Lung (tissue), 12 donors: ENCODE results near the gene PEX7. TPM values are rescaled to one million over a fixed set of nuclear protein-coding genes. Genes with fewer than 3 reads are reported as not detected.
A peak's percentile ranks its signal among the peaks of the same experiment; 100 is the strongest.

Source experiments
- ATAC-seq: fragments of 200-7000 bp; cut with Tn5 transposase; one replicate; pipeline ENCODE4 v1.9.1; 2020; ENCODE audit warnings: moderate number of reproducible peaks; ENCODE audit not compliant: insufficient read depth, low FRiP score
- DNase-seq, 3 donors: peaks; one replicate each; pipeline ENCODE4 v3.0.0-alpha.2; 2013 to 2017
- H3K27ac ChIP-seq, 2 donors: one replicate each; pipeline ENCODE4 v1.5.1; 2013; ENCODE audit warnings: mild to moderate bottlenecking in 2 of 2, moderate library complexity in 2 of 2, control low read depth in 1 of 2, inconsistent platforms in 1 of 2, low read depth in 1 of 2, low read length in 1 of 2
- H3K27me3 ChIP-seq, 3 donors: one replicate each; pipeline ENCODE4 v1.5.1; 2013; ENCODE audit warnings: low read length in 2 of 3; ENCODE audit not compliant: control insufficient read depth in 3 of 3, insufficient read depth in 3 of 3
- H3K36me3 ChIP-seq, 4 donors: one replicate each; pipeline ENCODE4 v1.5.1; 2013; ENCODE audit warnings: low read length in 4 of 4, mild to moderate bottlenecking in 1 of 4, moderate library complexity in 1 of 4; ENCODE audit not compliant: control insufficient read depth in 4 of 4, insufficient read depth in 4 of 4
- H3K4me1 ChIP-seq, 5 donors: one replicate each; pipeline ENCODE4 v1.5.1; 2013; ENCODE audit warnings: low read length in 5 of 5, mild to moderate bottlenecking in 2 of 5, moderate library complexity in 1 of 5; ENCODE audit not compliant: control insufficient read depth in 5 of 5, insufficient read depth in 5 of 5
- H3K4me3 ChIP-seq: one replicate; pipeline ENCODE4 v1.5.1; 2013; ENCODE audit warnings: mild to moderate bottlenecking, control low read depth, moderate library complexity
- H3K9ac ChIP-seq, 2 donors: one replicate each; pipeline ENCODE4 v1.5.1; 2013; ENCODE audit warnings: low read length in 2 of 2, control low read depth in 1 of 2; ENCODE audit not compliant: insufficient read depth in 1 of 2
- H3K9me3 ChIP-seq, 4 donors: one replicate each; pipeline ENCODE4 v1.5.1; 2013; ENCODE audit warnings: low read length in 3 of 4, mild to moderate bottlenecking in 1 of 4, moderate library complexity in 1 of 4; ENCODE audit not compliant: control insufficient read depth in 4 of 4, insufficient read depth in 3 of 4
- whole genome bisulfite sequencing, 2 donors: extraction: QIAGEN DNeasy Blood & Tissue Kit; methylation state at CpG; one replicate each; pipeline ENCODE4 v1.1.7; 2013; 5-methylcytosine and 5-hydroxymethylcytosine counted together
- polyA plus RNA-seq, 2 donors: library from polyadenylated mRNA; stranded (reverse); fragments of 200-250 nt; gene quantifications; one replicate each; pipeline ENCODE4 v1.2.1, GENCODE V29; 2013
- total RNA-seq, 2 donors: library from RNA; depleted of rRNA in 1 of 2; stranded (reverse); fragments of >200 nt in 1 of 2; gene quantifications; one replicate each; pipeline ENCODE4 v1.2.1, GENCODE V29; 2014 to 2021
- TF ChIP-seq, protein P1 (sequence below): IDR thresholded peaks from 2 replicates; pipeline ENCODE4 v1.5.1; 2012; ENCODE audit warnings: mild to moderate bottlenecking; ENCODE audit errors: control extremely low read depth, extremely low read depth
- donor health status: control.
- donor health status: control.
- donor health status: Bipolar disorder and iron deficiency.
- donor health status: healthy.
- donor health status: DM: yes; HTN: yes; CAD: no.

Gene PEX7
- total and polyA plus RNA-seq, 4 donors, result 4.8 to 12.5 (median 9.5) TPM

- no peak overlapping the region for H3K4me3 ChIP-seq
- TF ChIP-seq, protein P1, sequence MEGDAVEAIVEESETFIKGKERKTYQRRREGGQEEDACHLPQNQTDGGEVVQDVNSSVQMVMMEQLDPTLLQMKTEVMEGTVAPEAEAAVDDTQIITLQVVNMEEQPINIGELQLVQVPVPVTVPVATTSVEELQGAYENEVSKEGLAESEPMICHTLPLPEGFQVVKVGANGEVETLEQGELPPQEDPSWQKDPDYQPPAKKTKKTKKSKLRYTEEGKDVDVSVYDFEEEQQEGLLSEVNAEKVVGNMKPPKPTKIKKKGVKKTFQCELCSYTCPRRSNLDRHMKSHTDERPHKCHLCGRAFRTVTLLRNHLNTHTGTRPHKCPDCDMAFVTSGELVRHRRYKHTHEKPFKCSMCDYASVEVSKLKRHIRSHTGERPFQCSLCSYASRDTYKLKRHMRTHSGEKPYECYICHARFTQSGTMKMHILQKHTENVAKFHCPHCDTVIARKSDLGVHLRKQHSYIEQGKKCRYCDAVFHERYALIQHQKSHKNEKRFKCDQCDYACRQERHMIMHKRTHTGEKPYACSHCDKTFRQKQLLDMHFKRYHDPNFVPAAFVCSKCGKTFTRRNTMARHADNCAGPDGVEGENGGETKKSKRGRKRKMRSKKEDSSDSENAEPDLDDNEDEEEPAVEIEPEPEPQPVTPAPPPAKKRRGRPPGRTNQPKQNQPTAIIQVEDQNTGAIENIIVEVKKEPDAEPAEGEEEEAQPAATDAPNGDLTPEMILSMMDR, result no peak
- no peak for DNase-seq
- no peak overlapping the region for H3K9ac ChIP-seq
- peaks cover 4 to 10% (median 7%) of the 10 kb centered on the region in 3 donors for H3K27me3 ChIP-seq
- H3K36me3 ChIP-seq, result peaks cover 3 to 8% (median 5%) of the 10 kb centered on the region in 4 donors
- no peak overlapping the region for H3K27ac ChIP-seq
- H3K9me3 ChIP-seq, result peaks cover 0 to 6% (median 0%) of the 10 kb centered on the region in 4 donors
- ATAC-seq, result no peak
- peaks cover 0 to under 1% (median 0%) of the 10 kb centered on the region in 5 donors for H3K4me1 ChIP-seq
- 92 to 98% methylated on average over 1 of the region's 1 CpG for WGBS, 2 donors
These were observed 92.6 kb downstream of the PEX7 start for GRCh38 chr6:136914947-136915346.

DNA sequence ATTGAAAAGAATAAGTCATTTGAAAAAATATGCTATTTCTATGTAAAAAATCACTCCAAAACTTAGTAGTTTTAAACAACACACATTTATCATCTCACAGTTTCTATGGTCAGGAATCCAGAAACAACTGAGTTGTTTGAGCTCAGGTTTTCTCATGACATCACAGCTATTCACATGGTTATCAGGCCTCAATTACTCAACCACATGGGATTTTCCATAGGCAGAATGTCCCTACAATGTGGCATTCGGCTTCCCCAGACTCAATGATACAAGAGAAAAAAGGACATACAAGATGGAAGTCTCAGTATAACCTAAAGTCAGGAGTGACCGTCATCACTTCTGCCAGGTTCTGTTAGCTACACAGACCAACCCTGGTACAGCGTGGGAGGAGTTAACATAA, 96.3 kb downstream of the PEX7 start:
- no peak for ATAC-seq

DNA sequence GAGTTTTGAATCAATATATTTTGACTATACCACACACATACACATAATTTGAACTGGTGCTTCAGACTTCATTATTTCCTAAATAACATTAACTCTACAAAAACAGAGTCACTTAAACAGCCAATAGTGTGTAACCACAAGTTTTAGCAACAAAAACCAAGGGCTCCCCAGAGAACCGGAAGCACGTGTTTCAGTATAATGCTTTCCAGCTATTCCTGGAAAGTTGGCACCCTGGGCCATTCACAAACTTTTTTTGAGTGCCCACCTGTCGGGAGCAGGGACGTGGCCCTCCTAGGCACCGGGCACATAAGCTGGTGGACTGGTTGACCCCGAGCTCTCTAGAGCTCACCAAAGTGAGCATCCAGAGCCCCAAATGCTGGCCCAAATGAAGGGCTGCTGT, 97.8 kb downstream of the PEX7 start:
- Histone ChIP-seq H3K4me3 (no peak overlapping the region), H3K36me3 (peaks cover 0 to 3% (median 1%) of the 10 kb centered on the region in 4 donors), H3K27me3 (peaks cover 4 to 44% (median 23%) of the 10 kb centered on the region in 3 donors), H3K9me3 (peaks cover 0 to 11% (median 0%) of the 10 kb centered on the region in 4 donors), H3K4me1 (peaks cover 0 to 28% (median 0%) of the 10 kb centered on the region in 5 donors), H3K9ac (no peak overlapping the region), H3K27ac (no peak overlapping the region)
- ATAC-seq (no peak), DNase-seq (peak in 2 of 3 donors; percentile 12 to 20)
- WGBS, 2 donors, result 18 to 25% methylated on average over 6 of the region's 6 CpGs
- TF ChIP-seq, protein P1, result no peak

More for the DNA sequence above, 96.3 kb downstream of the PEX7 start:
- no peak overlapping the region for H3K9ac ChIP-seq
- peaks cover 0 to 28% (median 0%) of the 10 kb centered on the region in 5 donors for H3K4me1 ChIP-seq
- H3K27ac ChIP-seq, result no peak overlapping the region
- H3K27me3 ChIP-seq, result peaks cover 4 to 34% (median 23%) of the 10 kb centered on the region in 3 donors
- TF ChIP-seq, protein P1, result no peak
- peaks cover 3 to 8% (median 4%) of the 10 kb centered on the region in 4 donors for H3K36me3 ChIP-seq
- no peak overlapping the region for H3K4me3 ChIP-seq
- H3K9me3 ChIP-seq, result peaks cover 0 to 9% (median 0%) of the 10 kb centered on the region in 4 donors
- no peak for DNase-seq
- WGBS, 2 donors, result 90 to 92% methylated on average over 3 of the region's 3 CpGs
